Measurements from ENCODE around the gene COP1. TPM values are rescaled to one million over a fixed set of nuclear protein-coding genes. Genes with fewer than 3 reads are reported as not detected.
"Not testable (repeated sequence)": the region's sequence is repeated elsewhere in the genome, so short reads cannot be mapped to it uniquely, and the experiment has no call there.

The COP1 gene
- total RNA-seq, 1 donor from 2014 or later = 64.9 TPM

- Mint-ChIP-seq H3K4me1 (ENCODE audit: unreplicated experiment) (peaks cover 5% of the 10 kb centered on the region), H3K9me3 (ENCODE audit: unreplicated experiment) (no peaks in the 10 kb centered on the region), H3K36me3 (ENCODE audit: low read depth, unreplicated experiment) (no peaks in the 10 kb centered on the region), H3K27ac (ENCODE audit: unreplicated experiment) (no peak overlapping the region), H3K4me3 (ENCODE audit: unreplicated experiment) (no peak overlapping the region), H3K27me3 (ENCODE audit: unreplicated experiment) (no peaks in the 10 kb centered on the region)
- no peak for DNase-seq (ENCODE audit: low spot score)
- TF ChIP-seq CTCF (IDR thresholded peaks at IDR 0.05; ENCODE audit: unreplicated experiment) = no peak
Measured at GRCh38 chr1:176029609-176030008, 177.5 kb downstream of the COP1 start.

GRCh38 chr1:176029155-176029554, 177.9 kb downstream of the COP1 start:
- H3K4me1 Mint-ChIP-seq (ENCODE audit: unreplicated experiment) = peaks cover under 1% of the 10 kb centered on the region
- no peak for DNase-seq (ENCODE audit: low spot score)
- H3K27me3 Mint-ChIP-seq (ENCODE audit: unreplicated experiment) = no peaks in the 10 kb centered on the region
- no peak overlapping the region for H3K4me3 Mint-ChIP-seq (ENCODE audit: unreplicated experiment)
- no peak for TF ChIP-seq CTCF (IDR thresholded peaks at IDR 0.05; ENCODE audit: unreplicated experiment)
- H3K27ac Mint-ChIP-seq (ENCODE audit: unreplicated experiment) = no peak overlapping the region
- H3K9me3 Mint-ChIP-seq (ENCODE audit: unreplicated experiment) = no peaks in the 10 kb centered on the region
- no peaks in the 10 kb centered on the region for H3K36me3 Mint-ChIP-seq (ENCODE audit: low read depth, unreplicated experiment)

- not testable (repeated sequence) for H3K27ac Mint-ChIP-seq (ENCODE audit: unreplicated experiment)
Measured at GRCh38 chr1:176027934-176028333, 179.2 kb downstream of the COP1 start.

GRCh38 chr1:176022574-176022973, 184.5 kb downstream of the COP1 start:
- Mint-ChIP-seq H3K9me3 (ENCODE audit: unreplicated experiment) (no peaks in the 10 kb centered on the region), H3K4me1 (ENCODE audit: unreplicated experiment) (peaks cover 9% of the 10 kb centered on the region), H3K27ac (ENCODE audit: unreplicated experiment) (no peak overlapping the region), H3K4me3 (ENCODE audit: unreplicated experiment) (no peak overlapping the region), H3K36me3 (ENCODE audit: low read depth, unreplicated experiment) (peaks cover 6% of the 10 kb centered on the region), H3K27me3 (ENCODE audit: unreplicated experiment) (peaks cover 1% of the 10 kb centered on the region)
- DNase-seq (ENCODE audit: low spot score) = no peak
- TF ChIP-seq CTCF (IDR thresholded peaks at IDR 0.05; ENCODE audit: unreplicated experiment) = no peak

More at GRCh38 chr1:176027934-176028333, 179.2 kb downstream of the COP1 start:
- H3K9me3 Mint-ChIP-seq (ENCODE audit: unreplicated experiment); H3K36me3 Mint-ChIP-seq (ENCODE audit: low read depth, unreplicated experiment); H3K27me3 Mint-ChIP-seq (ENCODE audit: unreplicated experiment); H3K4me1 Mint-ChIP-seq (ENCODE audit: unreplicated experiment); H3K4me3 Mint-ChIP-seq (ENCODE audit: unreplicated experiment); DNase-seq (ENCODE audit: low spot score): not testable (repeated sequence)

GRCh38 chr1:176017722-176018121, 189.4 kb downstream of the COP1 start:
- TF ChIP-seq CTCF (IDR thresholded peaks at IDR 0.05; ENCODE audit: unreplicated experiment) = no peak
- Mint-ChIP-seq H3K36me3 (ENCODE audit: low read depth, unreplicated experiment) (peaks cover 3% of the 10 kb centered on the region), H3K4me1 (ENCODE audit: unreplicated experiment) (peaks cover 6% of the 10 kb centered on the region), H3K9me3 (ENCODE audit: unreplicated experiment) (no peaks in the 10 kb centered on the region), H3K27ac (ENCODE audit: unreplicated experiment) (no peak overlapping the region), H3K27me3 (ENCODE audit: unreplicated experiment) (peaks cover 1% of the 10 kb centered on the region), H3K4me3 (ENCODE audit: unreplicated experiment) (no peak overlapping the region)
- no peak for DNase-seq (ENCODE audit: low spot score)

- no peak overlapping the region for H3K4me3 Mint-ChIP-seq (ENCODE audit: unreplicated experiment)
- H3K9me3 Mint-ChIP-seq (ENCODE audit: unreplicated experiment) = peaks cover 4% of the 10 kb centered on the region
- no peak for TF ChIP-seq CTCF (IDR thresholded peaks at IDR 0.05; ENCODE audit: unreplicated experiment)
- no peaks in the 10 kb centered on the region for H3K4me1 Mint-ChIP-seq (ENCODE audit: unreplicated experiment)
- DNase-seq (ENCODE audit: low spot score) = no peak
- H3K36me3 Mint-ChIP-seq (ENCODE audit: low read depth, unreplicated experiment) = peaks cover 17% of the 10 kb centered on the region
- H3K27me3 Mint-ChIP-seq (ENCODE audit: unreplicated experiment) = peaks cover 3% of the 10 kb centered on the region
- no peak overlapping the region for H3K27ac Mint-ChIP-seq (ENCODE audit: unreplicated experiment)
Measured at GRCh38 chr1:176009951-176010350, 197.1 kb downstream of the COP1 start.

GRCh38 chr1:176007756-176008389, 199.2 kb downstream of the COP1 start:
- H3K9me3 Mint-ChIP-seq (ENCODE audit: unreplicated experiment) = not testable (repeated sequence)

GRCh38 chr1:175994660-175995059, 212.4 kb downstream of the COP1 start:
- peaks cover 19% of the 10 kb centered on the region for H3K36me3 Mint-ChIP-seq (ENCODE audit: low read depth, unreplicated experiment)
- H3K4me3 Mint-ChIP-seq (ENCODE audit: unreplicated experiment) = peak overlapping the region; percentile 6
- not testable (repeated sequence) for H3K27ac Mint-ChIP-seq (ENCODE audit: unreplicated experiment); H3K4me1 Mint-ChIP-seq (ENCODE audit: unreplicated experiment); H3K9me3 Mint-ChIP-seq (ENCODE audit: unreplicated experiment); DNase-seq (ENCODE audit: low spot score); H3K27me3 Mint-ChIP-seq (ENCODE audit: unreplicated experiment)

More at GRCh38 chr1:176007756-176008389, 199.2 kb downstream of the COP1 start:
- DNase-seq (ENCODE audit: low spot score); H3K27me3 Mint-ChIP-seq (ENCODE audit: unreplicated experiment); H3K27ac Mint-ChIP-seq (ENCODE audit: unreplicated experiment); H3K4me1 Mint-ChIP-seq (ENCODE audit: unreplicated experiment): not testable (repeated sequence)
- peaks cover 20% of the 10 kb centered on the region for H3K36me3 Mint-ChIP-seq (ENCODE audit: low read depth, unreplicated experiment)
- H3K4me3 Mint-ChIP-seq (ENCODE audit: unreplicated experiment) = peak overlapping the region; percentile 84

Measured in endothelial cell (in vitro differentiated cells).